K562 (cell line): ENCODE data around the gene NR1H2. TPM values are rescaled to one million over a fixed set of nuclear protein-coding genes. Genes with fewer than 3 reads are reported as not detected.
"Not testable (repeated sequence)": the region's sequence is repeated elsewhere in the genome, so short reads cannot be mapped to it uniquely, and the experiment has no call there.

ENCODE experiments used
- ATAC-seq: fragments of 200-7000 bp; cut with Tn5 transposase; 3 replicates; pipeline ENCODE4 v1.9.1; 2020; ENCODE audit warnings: moderate library complexity
- BruUV-seq: library from RNA; stranded (reverse); fragments of 400-500 nt; replicated peaks from 2 replicates; lab custom pipeline; 2021; lab: Mats Ljungman, UMichigan
- CTCF ChIA-PET: fragments of 300-600 bp; formaldehyde crosslinking; extraction: SDS; loops from one replicate; lab custom pipeline; 2021; ENCODE audit warnings: low intra/inter-chr PET ratio; lab: Yijun Ruan, JAX
- POLR2A ChIA-PET: fragments of 300-600, 350-650 bp; sonication (Branson Sonifier 250); formaldehyde crosslinking; extraction: SDS; loops from one replicate; lab custom pipeline; 2021; ENCODE audit warnings: antibody characterized with exemption, inconsistent platforms; lab: Yijun Ruan, JAX
- DNase-seq, 4 experiments: peaks; one replicate each; pipeline versions ENCODE4 v3.0.0 to v3.0.0-alpha.2; 2011 to 2018; ENCODE audit warnings: low spot score in 3 of 4, mixed read lengths in 3 of 4; ENCODE audit errors: extremely low read depth in 1 of 4
- FAIRE-seq: peaks from 2 replicates; lab custom pipeline; 2011; peaks lifted over from hg19 to GRCh38; lab: Jason Lieb, UNC
- H2AFZ ChIP-seq: 2 replicates; pipeline ENCODE4 v1.6.0; 2011; ENCODE audit warnings: low read depth, low read length, control low read depth, inconsistent platforms
- H3K27ac ChIP-seq: fragments of 200-600 bp; 3 replicates; pipeline ENCODE4 v1.8.0; 2011; ENCODE audit warnings: low read depth, mild to moderate bottlenecking, control low read depth, inconsistent platforms, low read length, moderate library complexity, mixed read lengths; ENCODE audit errors: extremely low read depth
- H3K27me3 ChIP-seq, 2 experiments: fragments of 300-600 bp in 1 of 2; 2 replicates in 1 of 2; 3 replicates in 1 of 2; pipeline versions ENCODE4 v1.6.0 to v1.8.0; 2011; ENCODE audit warnings: inconsistent platforms in 2 of 2, low read length in 2 of 2, mild to moderate bottlenecking in 1 of 2, mixed read lengths in 1 of 2, moderate library complexity in 1 of 2; ENCODE audit not compliant: control insufficient read depth in 2 of 2, insufficient read depth in 2 of 2
- H3K36me3 ChIP-seq: fragments of 300-600 bp; 3 replicates; pipeline ENCODE4 v1.8.0; 2011; ENCODE audit warnings: mild to moderate bottlenecking, low read length, inconsistent platforms; ENCODE audit not compliant: control insufficient read depth, insufficient read depth
- H3K4me1 ChIP-seq, 2 experiments: fragments of 200-600 bp in 1 of 2; replicated peaks in 1 of 2; 2 replicates in 1 of 2; 3 replicates in 1 of 2; pipeline versions ENCODE4 v1.5.1 to v1.8.0; 2011; ENCODE audit warnings: inconsistent platforms in 2 of 2, low read length in 2 of 2, mild to moderate bottlenecking in 1 of 2, mixed read lengths in 1 of 2, moderate library complexity in 1 of 2; ENCODE audit not compliant: control insufficient read depth in 2 of 2, insufficient read depth in 2 of 2
- H3K4me2 ChIP-seq: 2 replicates; pipeline ENCODE4 v1.6.1; 2011; ENCODE audit warnings: low read length, control low read depth, inconsistent platforms, mixed read lengths; ENCODE audit not compliant: insufficient read depth
- H3K4me3 ChIP-seq: fragments of 200-600 bp; sonication (generic), shearing (Covaris generic); 2 replicates; pipeline ENCODE4 v1.5.1; 2016; ENCODE audit warnings: control low read depth, inconsistent platforms
- H3K79me2 ChIP-seq: fragments of 200-600 bp; 3 replicates; pipeline ENCODE4 v1.8.0; 2011; ENCODE audit warnings: low read length, inconsistent platforms; ENCODE audit not compliant: control insufficient read depth, insufficient read depth
- H3K9ac ChIP-seq, 2 experiments: 2 replicates each; pipeline versions ENCODE4 v1.6.0 to v1.6.1; 2011; ENCODE audit warnings: low read depth in 2 of 2, low read length in 2 of 2, control low read depth in 1 of 2, inconsistent platforms in 1 of 2, mild to moderate bottlenecking in 1 of 2, mixed read lengths in 1 of 2; ENCODE audit not compliant: insufficient read depth in 1 of 2
- H3K9me1 ChIP-seq: one replicate; pipeline ENCODE4 v1.6.0; 2011; ENCODE audit warnings: inconsistent platforms, mild to moderate bottlenecking, low read length, moderate library complexity; ENCODE audit not compliant: control insufficient read depth, insufficient read depth
- H3K9me3 ChIP-seq: replicated peaks from 2 replicates; pipeline ENCODE4 v1.5.1; 2011; ENCODE audit warnings: low read depth, low read length, inconsistent platforms; ENCODE audit not compliant: control insufficient read depth, insufficient read depth
- H4K20me1 ChIP-seq: replicated peaks from 2 replicates; pipeline ENCODE4 v1.6.1; 2011; ENCODE audit warnings: low read length, inconsistent platforms, mixed read lengths; ENCODE audit not compliant: control insufficient read depth, insufficient read depth
- HLTF ChIP-seq: fragments of 450-650 bp; IDR thresholded peaks from 2 replicates; pipeline ENCODE4 v1.6.1; 2016
- NELFE ChIP-seq: IDR thresholded peaks from 2 replicates; pipeline ENCODE4 v1.6.1; 2011; ENCODE audit warnings: mild to moderate bottlenecking; ENCODE audit not compliant: insufficient read depth, insufficient read length
- RBM25 ChIP-seq: fragments of 200-400 bp; formaldehyde crosslinking; IDR thresholded peaks from 2 replicates; pipeline ENCODE4 v1.6.1; 2018; ENCODE audit warnings: low read length, low read depth, moderate library complexity; ENCODE audit not compliant: severe bottlenecking
- TEAD4 ChIP-seq, 2 experiments: sonication (generic) in 1 of 2; formaldehyde crosslinking in 1 of 2; IDR thresholded peaks; 2 replicates each; pipeline versions ENCODE4 v1.6.1 to v1.8.0; 2012 to 2022; ENCODE audit warnings: borderline replicate concordance in 1 of 2, inconsistent platforms in 1 of 2, low read length in 1 of 2, mild to moderate bottlenecking in 1 of 2, missing genetic modification reagents in 1 of 2
- ZNF277 ChIP-seq: fragments of 250-450 bp; sonication (Bioruptor Pico); IDR thresholded peaks from 2 replicates; pipeline ENCODE4 v1.8.0; 2022; ENCODE audit warnings: inconsistent platforms, mild to moderate bottlenecking, moderate library complexity, borderline replicate concordance
- WGBS: fragments of 100-300 bp; shearing (Covaris generic); methylation state at CpG from one replicate; pipeline ENCODE4 v1.1.6; 2016; ENCODE audit warnings: low coverage, mixed read lengths; ENCODE audit not compliant: insufficient coverage; ENCODE audit errors: missing lambda C conversion rate; 5-methylcytosine and 5-hydroxymethylcytosine counted together
- in situ Hi-C: fragments of 300-500 bp; cut with MboI; formaldehyde crosslinking; loops from 4 replicates; pipeline ENCODE4 v1.15.0; 2018; ENCODE audit warnings: inconsistent platforms, mixed read lengths
- intact Hi-C: fragments of 100-400 bp; cut with micrococcal nuclease; formaldehyde crosslinking; loops from 2 replicates; pipeline ENCODE4 v1.14.2; 2022
- polyA plus RNA-seq, 8 experiments: library from polyadenylated mRNA; depleted of rRNA in 4 of 8; stranded (reverse) in 5 of 8; unstranded in 3 of 8; fragments of >200 nt; fragmentation: Nextera tagmentation in 2 of 8; fragmentation: Illumina TruSeq in 1 of 8; extraction: Ambion mirVana in 2 of 8; extraction: Trizol in 1 of 8; gene quantifications; 2 replicates each; pipeline versions ENCODE4 v1.2.1 to v1.2.3, GENCODE V29; 2011 to 2014; ENCODE audit warnings: inconsistent platforms in 1 of 8, missing spikeins in 1 of 8
- total RNA-seq, 7 experiments: library from RNA; depleted of rRNA in 6 of 7; stranded (reverse); fragments of >200 nt in 6 of 7; fragmentation: Illumina TruSeq in 2 of 7; extraction: Trizol in 2 of 7; gene quantifications; 2 replicates each; pipeline versions ENCODE4 v1.2.1 to v1.2.3, GENCODE V29; 2011 to 2021; ENCODE audit warnings: low replicate concordance in 1 of 7
- TF ChIP-seq, protein P1 (sequence below): sonication (generic); formaldehyde crosslinking; IDR thresholded peaks from 2 replicates; pipeline ENCODE4 v1.8.1; 2023; ENCODE audit warnings: mild to moderate bottlenecking, missing genetic modification reagents
- TF ChIP-seq, protein P2 (sequence below), 2 experiments: fragments of 150-350 bp in 1 of 2; IDR thresholded peaks; 2 replicates each; pipeline ENCODE4 v1.6.1; 2012 to 2016; ENCODE audit warnings: low read depth in 2 of 2, low read length in 2 of 2, mild to moderate bottlenecking in 1 of 2, moderate library complexity in 1 of 2

The NR1H2 gene
- total and polyA plus RNA-seq, 9 of the 15 experiments (the other 6 are each of a cell fraction or from before 2014, with no cell fraction given) = 0.11 to 73.8 (median 24.0) TPM

DNA sequence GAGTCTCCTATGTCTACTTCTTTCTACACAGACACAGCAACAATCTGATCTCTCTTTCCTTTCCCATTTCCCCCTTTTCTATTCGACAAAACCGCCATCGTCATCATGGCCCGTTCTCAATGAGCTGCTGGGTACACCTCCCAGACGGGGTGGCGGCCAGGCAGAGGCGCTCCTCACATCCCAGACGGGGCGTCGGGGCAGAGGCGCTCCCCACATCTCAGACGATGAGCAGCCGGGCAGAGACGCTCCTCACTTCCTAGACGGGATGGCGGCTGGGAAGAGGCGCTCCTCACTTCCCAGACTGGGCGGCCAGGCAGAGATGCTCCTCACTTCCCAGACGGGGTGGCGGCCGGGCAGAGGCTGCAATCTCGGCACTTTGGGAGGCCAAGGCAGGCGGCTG, 14.7 kb downstream of the NR1H2 start:
- H3K27me3 ChIP-seq, H4K20me1 ChIP-seq, BruUV-seq, POLR2A ChIA-PET, H3K4me2 ChIP-seq: not testable (repeated sequence)
- TF ChIP-seq, protein P1, sequence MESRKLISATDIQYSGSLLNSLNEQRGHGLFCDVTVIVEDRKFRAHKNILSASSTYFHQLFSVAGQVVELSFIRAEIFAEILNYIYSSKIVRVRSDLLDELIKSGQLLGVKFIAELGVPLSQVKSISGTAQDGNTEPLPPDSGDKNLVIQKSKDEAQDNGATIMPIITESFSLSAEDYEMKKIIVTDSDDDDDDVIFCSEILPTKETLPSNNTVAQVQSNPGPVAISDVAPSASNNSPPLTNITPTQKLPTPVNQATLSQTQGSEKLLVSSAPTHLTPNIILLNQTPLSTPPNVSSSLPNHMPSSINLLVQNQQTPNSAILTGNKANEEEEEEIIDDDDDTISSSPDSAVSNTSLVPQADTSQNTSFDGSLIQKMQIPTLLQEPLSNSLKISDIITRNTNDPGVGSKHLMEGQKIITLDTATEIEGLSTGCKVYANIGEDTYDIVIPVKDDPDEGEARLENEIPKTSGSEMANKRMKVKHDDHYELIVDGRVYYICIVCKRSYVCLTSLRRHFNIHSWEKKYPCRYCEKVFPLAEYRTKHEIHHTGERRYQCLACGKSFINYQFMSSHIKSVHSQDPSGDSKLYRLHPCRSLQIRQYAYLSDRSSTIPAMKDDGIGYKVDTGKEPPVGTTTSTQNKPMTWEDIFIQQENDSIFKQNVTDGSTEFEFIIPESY = peak; percentile 93
- TF ChIP-seq, all 486 proteins: peak for 1; not testable (repeated sequence) for 485
- H3K9ac ChIP-seq, in situ Hi-C loops, FAIRE-seq, H3K9me1 ChIP-seq, H3K9me3 ChIP-seq, CTCF ChIA-PET, H3K27ac ChIP-seq, intact Hi-C loops, ATAC-seq, H3K4me3 ChIP-seq, H2AFZ ChIP-seq, DNase-seq: not testable (repeated sequence)
- H3K79me2 ChIP-seq = peaks cover 81% of the 10 kb centered on the region
- peaks cover under 1 to 13% of the 10 kb centered on the region in 2 experiments; a peak in 3 of 5 replicates for H3K4me1 ChIP-seq
- peaks cover 68% of the 10 kb centered on the region for H3K36me3 ChIP-seq
- WGBS = 94% methylated on average over 14 of the region's 23 CpGs

DNA sequence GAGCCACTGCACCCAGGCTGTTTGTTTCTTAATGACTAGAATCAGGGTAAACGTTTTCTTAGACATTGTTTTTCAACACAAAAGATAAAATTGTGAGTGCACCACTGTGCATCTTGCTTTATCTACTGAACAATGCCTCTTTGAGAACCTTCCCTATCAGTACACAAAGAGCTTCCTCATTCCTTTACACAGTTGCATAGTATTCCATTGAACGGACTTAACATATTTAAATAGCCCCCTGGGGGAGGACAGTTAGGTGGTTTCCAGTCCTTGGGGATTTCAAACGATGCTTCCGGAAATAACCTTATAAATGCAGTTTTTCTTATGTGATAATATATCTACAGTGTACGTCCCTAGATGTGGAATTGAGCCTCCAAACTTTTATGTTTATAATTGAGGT, 16.5 kb downstream of the NR1H2 start:
- Histone ChIP-seq H3K9me3 (no peaks in the 10 kb centered on the region), H3K4me1 (peaks cover 0 to 2% of the 10 kb centered on the region in 2 experiments; a peak in 3 of 5 replicates), H3K4me3 (no peak overlapping the region), H3K9ac (no peak overlapping the region), H2AFZ (no peak overlapping the region), H3K27ac (no peak overlapping the region), H4K20me1 (no peaks in the 10 kb centered on the region), H3K27me3 (no peaks in the 10 kb centered on the region), H3K4me2 (no peak overlapping the region), H3K9me1 (no peaks in the 10 kb centered on the region), H3K36me3 (peaks cover 52% of the 10 kb centered on the region), H3K79me2 (peaks cover 69% of the 10 kb centered on the region)
- ChIA-PET POLR2A (interaction anchor here (0.6 to 1.1 kb wide), 2 partner anchors 23 to 73 kb away, joined by 3 read pairs; no protein-coding TSS in a partner anchor), CTCF (no interaction called here)
- BruUV-seq = no TSS peak
- no peak for DNase-seq
- intact Hi-C loops (no loop called here), in situ Hi-C loops (no loop called here)
- WGBS = 79% methylated on average over 5 of the region's 5 CpGs
- FAIRE-seq = no peak
- no peak for ATAC-seq
- TF ChIP-seq RBM25 = peak; percentile 74
- TF ChIP-seq NELFE = no peak
- no peak for TF ChIP-seq HLTF
- no peak for TF ChIP-seq TEAD4 (IDR thresholded peaks at IDR 0.05; ENCODE audit: low read length)
- no peak for TF ChIP-seq TEAD4 (CRISPR knock-in tag; IDR thresholded peaks at IDR 0.05; ENCODE audit: borderline replicate concordance)
- TF ChIP-seq ZNF277 (CRISPR knock-in tag) = peak; percentile 77; the same call in 1 of the 2 replicates
- TF ChIP-seq, protein P2, sequence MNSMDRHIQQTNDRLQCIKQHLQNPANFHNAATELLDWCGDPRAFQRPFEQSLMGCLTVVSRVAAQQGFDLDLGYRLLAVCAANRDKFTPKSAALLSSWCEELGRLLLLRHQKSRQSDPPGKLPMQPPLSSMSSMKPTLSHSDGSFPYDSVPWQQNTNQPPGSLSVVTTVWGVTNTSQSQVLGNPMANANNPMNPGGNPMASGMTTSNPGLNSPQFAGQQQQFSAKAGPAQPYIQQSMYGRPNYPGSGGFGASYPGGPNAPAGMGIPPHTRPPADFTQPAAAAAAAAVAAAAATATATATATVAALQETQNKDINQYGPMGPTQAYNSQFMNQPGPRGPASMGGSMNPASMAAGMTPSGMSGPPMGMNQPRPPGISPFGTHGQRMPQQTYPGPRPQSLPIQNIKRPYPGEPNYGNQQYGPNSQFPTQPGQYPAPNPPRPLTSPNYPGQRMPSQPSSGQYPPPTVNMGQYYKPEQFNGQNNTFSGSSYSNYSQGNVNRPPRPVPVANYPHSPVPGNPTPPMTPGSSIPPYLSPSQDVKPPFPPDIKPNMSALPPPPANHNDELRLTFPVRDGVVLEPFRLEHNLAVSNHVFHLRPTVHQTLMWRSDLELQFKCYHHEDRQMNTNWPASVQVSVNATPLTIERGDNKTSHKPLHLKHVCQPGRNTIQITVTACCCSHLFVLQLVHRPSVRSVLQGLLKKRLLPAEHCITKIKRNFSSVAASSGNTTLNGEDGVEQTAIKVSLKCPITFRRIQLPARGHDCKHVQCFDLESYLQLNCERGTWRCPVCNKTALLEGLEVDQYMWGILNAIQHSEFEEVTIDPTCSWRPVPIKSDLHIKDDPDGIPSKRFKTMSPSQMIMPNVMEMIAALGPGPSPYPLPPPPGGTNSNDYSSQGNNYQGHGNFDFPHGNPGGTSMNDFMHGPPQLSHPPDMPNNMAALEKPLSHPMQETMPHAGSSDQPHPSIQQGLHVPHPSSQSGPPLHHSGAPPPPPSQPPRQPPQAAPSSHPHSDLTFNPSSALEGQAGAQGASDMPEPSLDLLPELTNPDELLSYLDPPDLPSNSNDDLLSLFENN (IDR thresholded peaks at IDR 0.05; ENCODE audit: low read depth in 2 of 2, low read length in 2 of 2) = no peak
